Measurements from ENCODE around the gene IRAK3.

DNA sequence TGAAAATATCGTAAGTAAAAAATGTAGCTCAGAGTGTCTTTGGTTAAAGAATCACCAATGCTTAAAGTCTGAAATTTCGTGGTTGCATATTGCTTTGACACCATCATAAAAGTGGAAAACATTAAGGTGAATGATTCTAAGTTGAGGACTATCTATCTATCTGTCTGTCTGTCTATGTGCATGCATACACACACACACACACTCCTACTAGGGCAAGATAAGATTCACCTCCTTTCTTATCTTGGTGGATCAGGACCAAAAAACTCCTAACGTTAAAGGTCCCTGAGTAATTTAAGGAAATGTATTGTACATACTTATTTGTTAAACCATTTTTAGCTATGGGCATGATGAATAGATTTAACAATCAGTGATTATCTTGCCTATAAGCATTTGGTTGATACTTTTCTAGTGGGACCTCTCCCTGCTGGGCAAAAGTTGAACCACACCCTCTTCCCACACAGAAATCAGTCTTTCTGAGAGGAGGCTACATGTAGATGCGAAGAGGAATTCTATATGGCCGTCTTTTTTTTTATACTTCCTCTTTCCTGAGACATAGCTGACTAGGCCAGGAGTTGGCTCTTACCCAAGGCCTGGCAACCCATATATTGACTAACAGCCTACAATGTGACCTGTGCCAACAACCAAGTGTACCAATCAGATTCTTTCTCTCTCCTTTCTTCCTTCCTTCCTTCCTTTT is 39.2 kb upstream of the IRAK3 start:
- TF ChIP-seq, protein P1, sequence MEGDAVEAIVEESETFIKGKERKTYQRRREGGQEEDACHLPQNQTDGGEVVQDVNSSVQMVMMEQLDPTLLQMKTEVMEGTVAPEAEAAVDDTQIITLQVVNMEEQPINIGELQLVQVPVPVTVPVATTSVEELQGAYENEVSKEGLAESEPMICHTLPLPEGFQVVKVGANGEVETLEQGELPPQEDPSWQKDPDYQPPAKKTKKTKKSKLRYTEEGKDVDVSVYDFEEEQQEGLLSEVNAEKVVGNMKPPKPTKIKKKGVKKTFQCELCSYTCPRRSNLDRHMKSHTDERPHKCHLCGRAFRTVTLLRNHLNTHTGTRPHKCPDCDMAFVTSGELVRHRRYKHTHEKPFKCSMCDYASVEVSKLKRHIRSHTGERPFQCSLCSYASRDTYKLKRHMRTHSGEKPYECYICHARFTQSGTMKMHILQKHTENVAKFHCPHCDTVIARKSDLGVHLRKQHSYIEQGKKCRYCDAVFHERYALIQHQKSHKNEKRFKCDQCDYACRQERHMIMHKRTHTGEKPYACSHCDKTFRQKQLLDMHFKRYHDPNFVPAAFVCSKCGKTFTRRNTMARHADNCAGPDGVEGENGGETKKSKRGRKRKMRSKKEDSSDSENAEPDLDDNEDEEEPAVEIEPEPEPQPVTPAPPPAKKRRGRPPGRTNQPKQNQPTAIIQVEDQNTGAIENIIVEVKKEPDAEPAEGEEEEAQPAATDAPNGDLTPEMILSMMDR (conservative IDR thresholded peaks at IDR 0.05): no peak
- no peak for TF ChIP-seq EZH2 (IDR thresholded peaks at IDR 0.05; ENCODE audit: low read depth)
